HepG2 (cell line): Measurements from ENCODE around the gene IMMT.

ENCODE experiments used
- ATF2 ChIP-seq: sonication (generic); formaldehyde crosslinking; IDR thresholded peaks from 2 replicates; pipeline ENCODE4 v1.4.0; 2020; ENCODE audit warnings: missing genetic modification reagents
- FOXK1 ChIP-seq: sonication (generic); formaldehyde crosslinking; IDR thresholded peaks from 2 replicates; pipeline ENCODE4 v1.4.0; 2020; ENCODE audit warnings: low read depth, missing genetic modification reagents, borderline replicate concordance
- PLSCR1 ChIP-seq: sonication (generic); formaldehyde crosslinking; IDR thresholded peaks from 2 replicates; pipeline ENCODE4 v1.5.0; 2020; ENCODE audit warnings: missing genetic modification reagents, mild to moderate bottlenecking, borderline replicate concordance
- POLR2A ChIP-seq, 2 experiments: IDR thresholded peaks; 2 replicates each; pipeline ENCODE4 v1.6.1; 2011; ENCODE audit warnings: low read depth in 2 of 2, low read length in 2 of 2, mild to moderate bottlenecking in 1 of 2, moderate library complexity in 1 of 2; ENCODE audit not compliant: insufficient read depth in 1 of 2
- RFX5 ChIP-seq: IDR thresholded peaks from 2 replicates; pipeline ENCODE4 v1.6.1; 2011; ENCODE audit warnings: low read depth, low read length, improper control_type of control experiment
- SMC3 ChIP-seq: IDR thresholded peaks from 2 replicates; pipeline ENCODE4 v1.6.1; 2011; ENCODE audit warnings: low read length, improper control_type of control experiment
- SUZ12 ChIP-seq: fragments of 150-350 bp; IDR thresholded peaks from 2 replicates; pipeline ENCODE4 v1.6.1; 2014; ENCODE audit warnings: low read depth, low read length
- TCF7 ChIP-seq: sonication (generic); IDR thresholded peaks from 2 replicates; pipeline ENCODE4 v1.6.1; 2016; ENCODE audit warnings: antibody characterized with exemption, low read depth
- ZNF558 ChIP-seq: sonication (generic); formaldehyde crosslinking; IDR thresholded peaks from 2 replicates; pipeline ENCODE4 v1.9.0; 2022; ENCODE audit warnings: mild to moderate bottlenecking, missing genetic modification reagents, borderline replicate concordance

DNA sequence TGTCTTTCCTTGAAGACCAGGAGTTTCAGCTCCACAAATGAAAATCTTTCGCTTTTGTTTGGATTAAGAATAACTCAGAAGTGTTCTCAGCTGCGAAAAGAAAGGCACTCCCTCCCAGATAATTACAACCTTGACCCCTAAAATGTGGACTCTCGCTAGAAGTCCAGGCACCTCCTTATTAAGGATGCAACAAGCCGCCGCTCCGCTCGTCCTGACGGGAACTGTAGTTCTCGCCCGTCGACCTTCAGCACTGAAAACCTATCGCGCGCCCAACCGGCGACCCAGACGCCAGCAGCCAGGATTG, 559 bp downstream of the IMMT start:
- TF ChIP-seq POLR2A (IDR thresholded peaks at IDR 0.05; ENCODE audit: insufficient read depth in 1 of 2, low read depth in 2 of 2, low read length in 2 of 2) (no peak), ZNF558 (CRISPR knock-in tag) (no peak), ATF2 (no peak), TCF7 (no peak; the same call in 1 of the 2 replicates), PLSCR1 (CRISPR knock-in tag) (no peak), RFX5 (no peak; the same call in 1 of the 2 replicates), SMC3 (no peak), SUZ12 (peak; percentile 49), FOXK1 (CRISPR knock-in tag) (no peak; the same call in 1 of the 2 replicates)
